Stimulated activated naive CD4-positive, alpha-beta T cell treated with Interleukin-2 at 50 U/mL for 16 hours (primary cell): Measurements from ENCODE around the gene GTF2A1.
A peak's percentile ranks its signal among the peaks of the same experiment; 100 is the strongest.

Experiments used
- DNase-seq: peaks from one replicate; lab custom pipeline; 2025; lab: John Stamatoyannopoulos, UW

The GTF2A1 gene

DNA sequence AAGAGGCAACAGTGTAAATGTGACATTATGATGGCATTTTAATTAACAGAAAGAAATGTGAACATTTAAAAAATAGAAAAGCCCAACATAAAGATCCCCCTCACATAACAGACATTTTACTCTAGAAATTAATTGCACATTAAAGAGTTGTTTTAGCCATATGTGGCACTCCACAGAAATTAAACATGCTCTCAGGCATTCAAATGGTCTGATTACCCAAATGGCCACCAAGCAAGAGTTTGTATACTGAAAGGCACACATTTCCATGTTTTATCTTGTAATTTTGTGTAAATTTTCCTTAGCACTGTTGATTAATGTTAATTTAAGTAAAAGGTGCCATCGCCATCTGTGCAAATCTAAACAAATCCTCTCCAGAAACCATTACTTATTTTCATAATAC is 43.5 kb downstream of the GTF2A1 start:
- no peak for DNase-seq

GRCh38 chr14:81176241-81176640 is 44.5 kb downstream of the GTF2A1 start:
- DNase-seq = no peak

- no peak for DNase-seq
These were observed 47.9 kb downstream of the GTF2A1 start for GRCh38 chr14:81172881-81173280.

DNA sequence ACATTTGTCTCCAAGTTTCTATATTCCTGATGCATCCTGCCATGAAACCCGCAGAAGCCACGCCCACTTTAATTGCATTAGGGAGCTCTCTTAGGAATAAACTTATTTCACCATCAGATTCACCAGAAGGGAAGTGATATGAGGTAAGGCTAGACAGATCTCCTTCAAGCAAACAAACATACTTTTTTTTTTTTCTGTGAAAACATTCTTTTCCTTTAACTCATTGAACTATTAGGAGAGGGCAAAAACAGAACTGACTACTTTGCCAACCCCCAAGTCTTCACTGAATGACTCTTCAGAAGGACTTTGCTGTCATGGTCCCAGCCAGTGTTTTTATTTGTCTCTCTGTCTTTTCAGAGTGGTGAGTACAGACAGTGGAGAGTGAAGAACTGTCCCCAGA is 48.4 kb downstream of the GTF2A1 start:
- no peak for DNase-seq

DNA sequence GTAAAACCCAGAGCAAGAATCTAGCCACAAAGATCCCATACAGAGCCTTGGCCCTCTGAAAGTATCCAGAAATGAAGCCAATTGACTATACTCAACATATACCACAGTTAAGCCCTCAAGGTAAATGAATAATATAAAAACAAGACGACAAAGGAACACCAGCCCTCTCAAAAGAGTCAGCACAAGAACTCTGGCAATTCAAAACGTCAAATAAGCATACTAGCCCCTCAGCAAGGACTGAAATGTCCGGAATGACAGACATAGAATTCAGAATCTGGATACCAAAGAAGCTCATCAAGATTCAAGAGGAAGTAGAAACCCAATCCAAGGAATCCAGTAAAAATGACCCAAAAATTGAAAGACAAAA is 49.9 kb downstream of the GTF2A1 start:
- DNase-seq = no peak

GRCh38 chr14:81170104-81170828 is 50.5 kb downstream of the GTF2A1 start:
- DNase-seq = peak; percentile 90

GRCh38 chr14:81169711-81170103 is 51.1 kb downstream of the GTF2A1 start:
- DNase-seq = no peak

DNA sequence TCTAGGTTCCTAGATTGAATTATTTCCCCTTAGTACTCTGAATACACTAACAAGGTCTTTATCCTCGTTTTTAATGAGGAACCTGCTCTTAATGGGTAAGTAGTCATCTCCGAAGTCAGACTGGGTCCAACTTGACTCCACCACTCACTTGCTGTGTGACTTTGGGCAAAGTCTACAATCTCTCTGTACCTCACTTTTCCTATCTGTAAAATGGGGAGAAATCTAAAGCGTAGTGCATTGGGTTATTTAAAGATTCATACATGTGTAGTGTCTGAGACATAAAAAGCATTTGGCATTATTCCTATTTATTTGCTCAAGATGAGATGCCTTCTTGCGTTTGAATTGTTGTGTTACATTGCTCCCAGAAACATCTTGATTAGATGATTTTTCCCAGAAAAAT is 51.5 kb downstream of the GTF2A1 start:
- no peak for DNase-seq

GRCh38 chr14:81166121-81166520 is 54.6 kb downstream of the GTF2A1 start:
- no peak for DNase-seq

GRCh38 chr14:81165188-81165587 is 55.6 kb downstream of the GTF2A1 start:
- no peak for DNase-seq

DNA sequence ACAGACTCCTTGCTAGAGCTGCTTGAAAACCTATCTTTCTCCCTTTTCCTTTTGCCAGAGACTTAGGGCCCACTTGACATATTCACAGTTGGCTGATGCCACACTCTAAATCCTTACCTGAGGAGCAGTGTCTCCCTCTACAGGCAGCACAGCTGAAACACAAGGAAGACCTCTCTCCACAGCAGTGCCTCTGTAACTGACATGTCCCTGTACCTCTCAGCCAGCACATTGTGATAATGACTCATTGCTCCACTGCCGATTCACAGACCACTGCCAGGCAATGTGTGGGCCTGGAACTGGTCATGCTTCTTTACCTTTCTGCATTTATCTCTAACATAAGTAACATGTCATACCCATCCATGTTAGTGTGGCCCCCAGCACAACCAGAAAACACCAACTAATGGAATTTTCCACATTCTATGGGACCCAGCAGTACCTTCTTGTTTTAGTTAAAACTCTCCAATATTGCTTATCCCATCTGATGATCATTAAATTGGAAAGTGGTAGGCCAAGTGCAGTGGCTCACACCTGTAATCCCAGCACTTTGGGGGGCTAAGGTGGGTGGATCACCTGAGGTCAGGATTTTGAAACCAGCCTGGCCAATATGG is 56.5 kb downstream of the GTF2A1 start:
- DNase-seq = peak; percentile 32

DNA sequence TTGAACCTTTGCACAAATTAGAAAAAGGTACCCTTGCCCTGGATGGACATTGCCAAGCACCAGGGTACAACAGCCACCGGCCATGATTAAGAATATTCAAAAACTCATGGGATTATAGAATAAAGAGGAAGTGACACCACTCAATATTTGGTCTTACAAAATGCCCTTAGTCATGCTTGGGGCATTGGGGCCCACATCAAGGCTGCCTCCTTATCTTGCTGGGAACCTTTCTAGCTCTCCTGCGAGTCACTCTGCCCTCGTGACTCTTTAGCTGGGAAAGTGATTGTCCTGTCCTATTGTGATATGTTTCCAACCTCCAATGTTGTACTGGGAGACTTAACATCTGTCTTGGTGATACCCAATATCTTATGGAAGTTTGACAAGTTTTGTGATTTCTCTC is 57.8 kb downstream of the GTF2A1 start:
- no peak for DNase-seq

DNA sequence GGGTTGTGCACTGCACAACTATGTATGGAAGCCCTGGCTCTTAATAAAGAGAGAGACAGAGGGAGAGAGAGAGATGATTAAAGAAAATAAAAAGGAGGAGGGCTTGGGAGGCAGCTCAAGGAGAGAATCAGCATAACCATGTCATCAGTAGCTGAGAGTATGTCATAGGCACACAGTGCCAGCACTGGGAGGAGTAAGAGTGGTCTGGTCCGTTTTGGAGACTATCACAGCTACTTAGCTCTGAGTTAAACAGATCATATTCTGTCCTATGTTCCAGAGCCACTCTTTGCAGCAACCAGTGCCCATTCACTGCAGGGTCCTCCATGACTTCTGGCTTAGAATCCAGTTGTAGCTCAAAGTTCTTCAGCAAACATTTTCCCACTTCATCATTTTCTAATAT is 59.0 kb downstream of the GTF2A1 start:
- DNase-seq = no peak

GRCh38 chr14:81161088-81161487 is 59.7 kb downstream of the GTF2A1 start:
- no peak for DNase-seq

DNA sequence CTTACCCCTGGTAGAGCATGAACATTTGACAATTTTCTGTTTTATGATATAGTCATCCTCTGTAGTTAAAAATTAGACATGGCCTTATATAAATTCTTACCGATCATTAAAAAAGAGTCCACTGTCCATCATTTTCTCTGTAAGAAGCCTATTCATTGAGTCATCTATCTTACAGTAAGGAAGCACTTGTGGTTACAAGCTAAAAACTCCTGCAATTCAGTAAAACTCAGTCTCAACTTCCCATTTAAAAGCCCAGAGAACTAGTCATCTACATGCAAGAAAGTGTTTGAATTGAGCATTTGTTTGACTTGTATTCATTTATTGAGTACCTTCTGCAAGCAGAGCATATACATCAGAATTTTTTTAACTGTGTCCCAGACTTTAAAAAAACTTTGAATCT is 63.3 kb downstream of the GTF2A1 start:
- DNase-seq = no peak

- DNase-seq = no peak
These were observed 67.6 kb downstream of the GTF2A1 start for GRCh38 chr14:81153187-81153586.

DNA sequence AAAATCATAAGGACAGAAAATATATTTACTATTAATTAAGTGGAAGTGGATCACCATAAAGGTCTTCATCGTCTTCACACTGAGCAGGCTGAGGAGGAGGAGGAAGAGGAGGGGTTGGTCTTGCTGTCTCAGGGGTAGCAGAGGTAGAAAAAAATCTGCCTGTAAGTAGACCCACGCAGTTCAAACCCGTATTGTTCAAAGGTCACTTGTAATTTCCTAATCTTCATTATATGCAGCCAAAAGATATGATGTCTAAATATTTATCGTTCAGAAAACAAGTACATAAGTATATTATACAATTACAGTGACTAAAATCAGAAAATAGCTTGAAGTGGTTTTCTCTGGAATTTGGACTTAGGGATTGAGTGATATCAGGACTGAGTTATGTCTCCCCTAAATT is 72.1 kb downstream of the GTF2A1 start:
- no peak for DNase-seq

GRCh38 chr14:81147140-81147897 is 73.4 kb downstream of the GTF2A1 start:
- no peak for DNase-seq

DNA sequence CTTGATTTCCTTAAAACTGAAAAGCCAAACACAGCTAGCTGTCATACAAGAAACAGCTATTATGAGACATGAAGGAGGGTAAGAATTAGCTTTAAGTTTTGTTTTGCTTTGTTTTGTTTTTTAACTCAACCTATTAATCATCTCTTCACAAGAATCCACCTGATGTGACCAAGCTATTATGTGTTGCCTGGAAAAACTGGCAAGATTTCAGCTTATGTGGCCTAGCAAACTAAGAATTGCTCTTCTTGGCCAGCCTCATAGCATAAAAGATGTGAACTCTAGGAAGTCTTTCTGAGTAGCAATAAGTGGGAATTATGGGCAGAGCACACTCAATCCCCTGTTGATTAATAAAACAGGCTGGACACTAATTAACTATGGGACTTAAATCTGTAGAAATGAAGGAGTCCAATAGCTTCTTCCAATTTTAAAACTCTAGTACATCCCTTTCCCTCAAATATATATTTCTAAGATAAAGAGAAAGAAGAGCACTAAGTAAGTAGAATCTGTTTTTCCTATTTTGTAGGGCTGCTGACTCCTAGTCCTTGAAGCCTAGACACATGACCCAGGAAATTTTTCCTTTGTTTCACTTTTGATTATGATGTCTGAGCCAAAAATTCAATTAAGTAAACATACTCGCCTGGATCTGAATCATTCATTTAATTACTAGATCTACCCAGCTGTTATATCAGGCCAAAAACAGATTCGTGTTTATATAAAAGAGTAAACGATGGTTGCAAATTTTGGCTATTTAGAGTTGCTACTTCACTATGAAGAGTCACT is 75.7 kb downstream of the GTF2A1 start:
- DNase-seq = no peak

DNA sequence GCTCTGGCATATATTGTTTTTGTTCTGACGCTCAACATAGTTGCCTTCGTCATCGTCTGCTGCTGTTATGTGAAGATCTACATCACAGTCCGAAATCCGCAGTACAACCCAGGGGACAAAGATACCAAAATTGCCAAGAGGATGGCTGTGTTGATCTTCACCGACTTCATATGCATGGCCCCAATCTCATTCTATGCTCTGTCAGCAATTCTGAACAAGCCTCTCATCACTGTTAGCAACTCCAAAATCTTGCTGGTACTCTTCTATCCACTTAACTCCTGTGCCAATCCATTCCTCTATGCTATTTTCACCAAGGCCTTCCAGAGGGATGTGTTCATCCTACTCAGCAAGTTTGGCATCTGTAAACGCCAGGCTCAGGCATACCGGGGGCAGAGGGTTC is 77.0 kb downstream of the GTF2A1 start:
- DNase-seq = no peak

GRCh38 chr14:81141426-81141825 is 79.3 kb downstream of the GTF2A1 start:
- no peak for DNase-seq

- no peak for DNase-seq
These were observed 82.3 kb downstream of the GTF2A1 start for GRCh38 chr14:81138429-81138828.

DNA sequence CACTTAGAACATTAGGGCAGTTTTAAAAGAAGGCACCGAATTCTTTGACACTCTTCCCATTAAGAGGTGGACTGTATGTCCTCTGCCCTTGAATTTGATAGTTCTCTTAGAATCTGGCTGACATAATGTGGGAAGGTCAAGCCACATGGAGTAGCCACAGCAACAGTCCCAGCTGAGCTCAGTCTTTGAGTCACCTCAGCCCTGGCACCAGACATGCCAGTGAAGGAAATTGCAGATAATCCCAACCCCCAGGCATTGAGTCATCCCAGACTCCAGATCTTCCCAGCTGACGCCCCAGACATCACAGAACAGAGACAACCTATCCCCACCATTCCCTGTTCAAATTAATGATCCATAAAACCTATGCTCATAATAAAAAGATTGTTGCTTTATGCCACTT is 83.4 kb downstream of the GTF2A1 start:
- DNase-seq = no peak
